ENCODE results near the gene CYBB. TPM values are rescaled to one million over a fixed set of nuclear protein-coding genes. Genes with fewer than 3 reads are reported as not detected.

The CYBB gene
- total RNA-seq, 6 donors from 2014 or later, result 12.1 to 254 (median 45.5) TPM

- Histone ChIP-seq H3K4me1 (no peaks in the 10 kb centered on the region), H3K36me3 (no peaks in the 10 kb centered on the region), H3K27me3 (no peaks in the 10 kb centered on the region), H3K4me3 (no peak overlapping the region), H3K27ac (no peak overlapping the region), H3K9me3 (no peaks in the 10 kb centered on the region)
- TF ChIP-seq CTCF (IDR thresholded peaks at IDR 0.05) (no peak), EP300 (IDR thresholded peaks at IDR 0.05) (no peak), POLR2A (IDR thresholded peaks at IDR 0.05) (no peak), POLR2AphosphoS5 (IDR thresholded peaks at IDR 0.05) (no peak)
- DNase-seq, result no peak
- 86 to 100% methylated on average over 1 of the region's 1 CpG for WGBS, 2 donors
- no peak for ATAC-seq (ENCODE audit: low FRiP score in 2 of 2)
Measured at GRCh38 chrX:37759351-37759750, 20.5 kb upstream of the CYBB start.

GRCh38 chrX:37759878-37760418, 19.9 kb upstream of the CYBB start:
- Histone ChIP-seq H3K4me3 (no peak overlapping the region), H3K4me1 (no peaks in the 10 kb centered on the region), H3K27me3 (no peaks in the 10 kb centered on the region), H3K36me3 (no peaks in the 10 kb centered on the region), H3K27ac (no peak overlapping the region), H3K9me3 (no peaks in the 10 kb centered on the region)
- TF ChIP-seq EP300 (IDR thresholded peaks at IDR 0.05) (no peak), CTCF (IDR thresholded peaks at IDR 0.05) (no peak), POLR2AphosphoS5 (IDR thresholded peaks at IDR 0.05) (no peak), POLR2A (IDR thresholded peaks at IDR 0.05) (no peak)
- no peak for DNase-seq
- 76 to 94% methylated on average over 2 of the region's 2 CpGs for WGBS, 2 donors
- no peak for ATAC-seq (ENCODE audit: low FRiP score in 2 of 2)

- H3K4me3 ChIP-seq, result no peak overlapping the region
- H3K4me1 ChIP-seq, result no peaks in the 10 kb centered on the region
- no peak for ATAC-seq (ENCODE audit: low FRiP score in 2 of 2)
- no peak for DNase-seq
- no peak for TF ChIP-seq POLR2AphosphoS5 (IDR thresholded peaks at IDR 0.05)
- no peak for TF ChIP-seq POLR2A (IDR thresholded peaks at IDR 0.05)
- TF ChIP-seq EP300 (IDR thresholded peaks at IDR 0.05), result no peak
- TF ChIP-seq CTCF (IDR thresholded peaks at IDR 0.05), result no peak
- no peaks in the 10 kb centered on the region for H3K9me3 ChIP-seq
- no peaks in the 10 kb centered on the region for H3K36me3 ChIP-seq
- H3K27me3 ChIP-seq, result no peaks in the 10 kb centered on the region
- no peak overlapping the region for H3K27ac ChIP-seq
Measured at GRCh38 chrX:37763400-37763799, 16.5 kb upstream of the CYBB start.

GRCh38 chrX:37765507-37765906, 14.4 kb upstream of the CYBB start:
- H3K9me3 ChIP-seq, result no peaks in the 10 kb centered on the region
- ATAC-seq (ENCODE audit: low FRiP score in 2 of 2), result no peak

More at GRCh38 chrX:37765507-37765906, 14.4 kb upstream of the CYBB start:
- H3K4me3 ChIP-seq, result no peak overlapping the region
- no peaks in the 10 kb centered on the region for H3K4me1 ChIP-seq
- H3K27me3 ChIP-seq, result no peaks in the 10 kb centered on the region
- no peak for DNase-seq
- TF ChIP-seq POLR2A (IDR thresholded peaks at IDR 0.05), result no peak
- TF ChIP-seq POLR2AphosphoS5 (IDR thresholded peaks at IDR 0.05), result no peak
- TF ChIP-seq CTCF (IDR thresholded peaks at IDR 0.05), result no peak
- no peak for TF ChIP-seq EP300 (IDR thresholded peaks at IDR 0.05)
- H3K36me3 ChIP-seq, result no peaks in the 10 kb centered on the region
- H3K27ac ChIP-seq, result no peak overlapping the region
